NOMO-1 treated with DMSO at 0.1 percent for 48 hours (cell line): Measurements from ENCODE around the gene MFAP2.
"Not testable (repeated sequence)": the region's sequence is repeated elsewhere in the genome, so short reads cannot be mapped to it uniquely, and the experiment has no call there.

Experiments
- DNase-seq: peaks from one replicate; lab custom pipeline; 2025; ENCODE audit not compliant: unreplicated experiment; lab: John Stamatoyannopoulos, UW

The MFAP2 gene

DNA sequence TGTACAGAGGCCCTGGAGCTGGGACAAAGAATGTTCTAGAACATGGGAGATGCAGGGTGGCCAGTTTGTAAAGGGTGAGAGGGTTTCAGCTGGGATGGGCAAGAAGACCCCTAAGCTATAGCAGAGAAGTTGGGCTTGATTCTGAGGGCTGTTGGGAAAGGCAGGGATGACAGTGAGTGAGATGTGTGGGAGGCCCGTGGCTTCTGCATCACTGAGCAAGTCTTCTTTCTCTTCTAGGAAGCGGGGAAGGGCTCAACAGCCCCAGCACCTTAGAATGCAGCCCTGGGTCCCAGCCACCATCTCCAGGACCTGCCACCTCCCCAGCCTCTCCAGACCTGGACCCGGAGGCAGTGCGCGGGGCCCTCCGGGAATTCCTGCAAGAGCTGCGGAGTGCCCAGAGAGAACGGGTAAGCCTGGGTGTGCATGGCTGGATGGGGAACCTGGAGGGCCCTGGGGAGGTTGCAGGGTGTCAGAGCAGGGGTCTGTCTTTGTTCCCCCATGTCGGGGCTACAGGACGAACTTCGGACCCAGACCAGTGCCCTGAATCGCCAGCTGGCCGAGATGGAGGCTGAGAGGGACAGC lies 14.8 kb downstream of the MFAP2 start:
- DNase-seq: no peak

DNA sequence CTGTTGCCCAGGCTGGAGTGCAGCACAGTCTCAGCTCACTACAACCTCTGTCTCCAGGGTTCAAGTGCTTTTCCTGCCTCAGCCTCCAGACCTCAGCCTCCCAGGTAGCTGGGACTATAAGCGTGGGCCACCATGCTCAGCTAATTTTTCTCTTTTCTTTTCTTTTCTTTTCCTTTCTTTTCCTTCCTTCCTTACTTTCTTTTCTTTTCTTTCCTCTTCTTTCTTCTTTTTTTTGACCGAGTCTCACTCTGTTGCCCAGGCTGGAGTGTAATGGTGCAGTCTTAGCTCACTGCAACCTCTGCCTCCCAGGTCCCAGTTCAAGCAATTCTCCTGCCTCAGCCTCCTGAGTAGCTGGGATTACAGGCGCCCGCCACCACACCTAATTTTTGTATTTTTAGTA lies 16.3 kb downstream of the MFAP2 start:
- not testable (repeated sequence) for DNase-seq

DNA sequence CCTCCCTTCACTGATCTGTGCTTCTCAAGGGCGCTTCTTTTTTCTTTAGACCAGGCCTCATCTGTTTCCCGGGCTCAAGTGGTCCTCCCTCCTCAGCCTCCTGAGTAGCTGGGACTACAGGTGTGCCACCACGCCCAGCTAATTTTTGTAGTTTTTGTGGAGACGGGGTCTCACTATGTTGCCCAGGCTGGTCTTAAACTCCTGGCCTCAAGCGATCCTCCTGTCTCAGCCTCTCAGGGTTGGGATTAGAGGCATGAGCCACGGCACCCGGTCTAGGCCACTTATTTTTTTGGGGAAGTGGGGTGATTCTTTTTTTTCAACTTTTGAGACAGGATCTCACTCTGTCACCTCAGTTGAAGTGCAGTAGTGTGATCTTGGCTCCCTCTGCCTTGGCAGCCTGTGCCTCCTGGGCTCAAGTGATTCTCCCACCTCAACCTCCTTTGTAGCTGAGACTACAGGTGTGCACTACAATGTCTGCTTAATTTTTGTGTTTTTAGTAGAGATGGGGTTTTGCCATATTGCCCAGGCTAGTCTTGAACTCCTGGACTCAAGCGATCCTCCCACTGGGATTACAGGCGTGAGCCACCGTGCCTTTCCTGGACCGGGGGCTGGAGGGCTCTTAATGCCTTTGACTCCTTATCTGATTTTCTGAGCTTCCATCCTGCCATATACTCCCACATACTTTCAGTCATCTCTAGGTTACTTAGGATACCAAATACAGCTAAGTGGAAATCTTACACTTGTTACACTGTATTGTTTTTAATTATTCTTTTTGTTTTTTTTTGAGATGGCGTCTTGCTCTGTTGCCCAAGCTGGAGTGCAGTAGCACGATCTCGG lies 18.9 kb downstream of the MFAP2 start:
- DNase-seq: no peak

DNA sequence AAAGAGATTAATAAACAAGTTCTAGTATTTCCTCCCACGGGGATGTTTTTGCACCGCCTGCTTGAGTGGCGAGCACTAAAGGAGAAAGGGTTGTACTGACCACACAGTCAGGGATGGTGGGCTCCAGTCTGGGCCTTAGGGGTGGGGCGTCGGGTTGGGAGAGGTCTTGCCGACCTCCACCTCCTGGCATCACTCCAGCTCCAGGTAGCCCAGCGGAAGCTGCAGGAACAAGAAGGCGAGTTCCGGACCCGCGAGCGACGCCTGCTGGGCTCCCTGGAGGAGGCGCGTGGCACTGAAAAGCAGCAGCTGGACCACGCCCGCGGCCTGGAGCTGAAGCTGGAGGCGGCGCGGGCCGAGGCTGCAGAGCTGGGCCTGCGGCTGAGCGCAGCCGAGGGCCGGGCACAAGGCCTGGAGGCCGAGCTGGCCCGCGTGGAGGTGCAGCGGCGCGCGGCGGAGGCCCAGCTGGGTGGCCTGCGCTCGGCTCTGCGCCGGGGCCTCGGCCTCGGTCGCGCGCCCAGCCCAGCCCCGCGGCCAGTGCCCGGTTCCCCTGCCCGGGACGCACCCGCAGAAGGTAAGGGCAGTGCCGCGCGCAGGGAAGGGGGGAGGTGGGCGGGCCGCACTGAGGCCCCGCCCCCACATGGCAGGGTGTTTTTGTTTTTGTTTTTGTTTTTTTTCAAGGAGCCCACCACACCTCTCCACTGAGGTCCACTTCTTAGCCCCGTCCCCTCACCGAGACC lies 19.7 kb downstream of the MFAP2 start:
- DNase-seq: peak; percentile 52

GRCh38 chr1:16958475-16958874 lies 21.9 kb downstream of the MFAP2 start:
- DNase-seq: no peak

DNA sequence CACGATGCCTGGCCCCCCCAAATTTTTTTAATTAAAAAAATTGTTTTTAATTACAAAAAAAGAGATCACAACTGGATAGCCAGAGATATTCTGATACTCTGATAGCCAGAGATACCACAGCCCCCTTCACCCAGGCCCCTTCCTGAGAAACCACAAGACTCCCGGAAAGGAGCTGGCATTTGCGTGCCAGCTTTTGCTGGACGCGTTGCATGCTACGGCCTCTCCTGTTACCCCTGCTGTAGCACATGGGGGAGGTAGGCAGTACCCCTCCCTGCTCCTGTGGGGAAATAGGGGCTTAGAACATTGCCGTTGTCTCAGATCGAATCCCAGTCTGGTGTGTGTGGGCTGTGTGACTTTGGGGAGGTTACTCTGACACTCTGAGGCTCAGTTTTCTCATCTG lies 22.7 kb downstream of the MFAP2 start:
- DNase-seq: no peak

- no peak for DNase-seq
Observed at GRCh38 chr1:16956775-16957174, 23.6 kb downstream of the MFAP2 start.

- no peak for DNase-seq
Observed at GRCh38 chr1:16955186-16955585, 25.2 kb downstream of the MFAP2 start.

GRCh38 chr1:16954579-16954978 lies 25.8 kb downstream of the MFAP2 start:
- no peak for DNase-seq

GRCh38 chr1:16952376-16952775 lies 28.0 kb downstream of the MFAP2 start:
- DNase-seq: not testable (repeated sequence)

DNA sequence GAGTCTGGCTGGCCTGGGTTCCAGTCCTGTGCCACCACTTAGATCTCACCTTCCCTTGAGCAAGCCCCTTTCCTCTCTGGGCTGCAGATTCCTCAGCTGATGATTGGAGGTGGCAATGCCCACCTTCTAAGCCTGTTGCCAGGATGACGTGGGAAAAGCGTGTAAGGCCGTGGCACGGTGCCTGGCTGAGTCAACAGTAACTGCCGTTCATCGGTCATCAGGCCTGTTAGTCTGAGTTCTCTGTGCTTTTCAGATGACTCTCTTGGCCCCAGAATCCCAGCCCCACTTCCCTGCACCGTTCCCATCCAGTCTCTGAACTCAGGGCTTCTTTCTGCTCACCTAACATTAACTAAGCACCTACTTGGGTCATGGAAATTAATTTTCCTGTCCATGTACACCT lies 31.4 kb downstream of the MFAP2 start:
- not testable (repeated sequence) for DNase-seq

GRCh38 chr1:16948282-16948891 lies 32.0 kb downstream of the MFAP2 start:
- DNase-seq: not testable (repeated sequence)

DNA sequence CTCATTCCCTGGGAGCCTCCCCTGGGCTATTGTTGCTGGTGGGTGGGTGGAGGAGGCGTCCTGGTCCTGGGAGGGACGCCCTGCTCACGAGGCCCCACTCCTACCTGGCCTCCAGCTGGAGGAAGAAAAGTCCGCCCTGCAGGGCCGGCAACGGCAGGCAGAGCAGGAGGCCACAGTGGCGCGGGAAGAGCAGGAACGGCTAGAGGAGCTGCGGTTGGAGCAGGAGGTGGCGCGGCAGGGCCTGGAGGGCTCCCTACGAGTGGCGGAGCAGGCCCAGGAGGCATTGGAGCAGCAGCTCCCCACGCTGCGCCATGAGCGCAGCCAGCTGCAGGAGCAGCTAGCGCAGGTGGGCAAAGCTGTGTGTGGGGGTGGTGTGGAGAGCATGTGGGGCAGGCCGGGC lies 33.8 kb downstream of the MFAP2 start:
- no peak for DNase-seq

GRCh38 chr1:16946185-16946584 lies 34.2 kb downstream of the MFAP2 start:
- DNase-seq: not testable (repeated sequence)

DNA sequence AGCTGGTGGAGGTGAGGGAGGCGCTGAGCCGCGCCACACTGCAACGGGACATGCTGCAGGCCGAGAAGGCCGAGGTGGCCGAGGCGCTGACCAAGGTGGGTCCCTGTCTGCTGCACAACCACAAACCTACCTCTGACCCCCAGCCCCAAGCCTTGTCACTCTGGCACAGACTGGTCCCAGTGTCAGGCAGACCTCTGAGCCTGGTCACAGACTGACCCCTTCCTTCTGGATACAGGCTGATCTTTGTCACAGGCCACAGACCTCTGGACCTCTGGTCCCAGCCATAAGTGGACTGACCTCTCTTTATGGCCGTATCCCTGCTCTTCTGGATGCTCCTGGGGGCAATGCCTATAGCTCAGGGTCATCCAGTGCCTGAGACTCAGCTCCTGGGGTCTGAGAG lies 34.9 kb downstream of the MFAP2 start:
- not testable (repeated sequence) for DNase-seq

GRCh38 chr1:16944038-16944437 lies 36.4 kb downstream of the MFAP2 start:
- DNase-seq: no peak

GRCh38 chr1:16939386-16940180 lies 40.8 kb downstream of the MFAP2 start:
- not testable (repeated sequence) for DNase-seq

GRCh38 chr1:16938351-16939321 lies 41.8 kb downstream of the MFAP2 start:
- DNase-seq: no peak

GRCh38 chr1:16936580-16936979 lies 43.8 kb downstream of the MFAP2 start:
- not testable (repeated sequence) for DNase-seq
